ENCODE data around the gene CHRD.

- TF ChIP-seq CTCF (IDR thresholded peaks at IDR 0.05; ENCODE audit: borderline replicate concordance, extremely low read depth, low read length, poor library complexity, severe bottlenecking) (no peak), EZH2 (IDR thresholded peaks at IDR 0.05; ENCODE audit: borderline replicate concordance, low read depth, low read length, severe bottlenecking) (no peak)
Observed at GRCh38 chr3:184382326-184383032, 2.6 kb downstream of the CHRD start.
